HepG2 (cell line): Measurements from ENCODE around the gene CD300LG. TPM values are rescaled to one million over a fixed set of nuclear protein-coding genes. Genes with fewer than 3 reads are reported as not detected.
A peak's percentile ranks its signal among the peaks of the same experiment; 100 is the strongest.

Source experiments
- ATAC-seq: fragments of 200-7000 bp; cut with Tn5 transposase; 3 replicates; pipeline ENCODE4 v1.9.1; 2020; ENCODE audit warnings: mild to moderate bottlenecking, moderate library complexity
- BruUV-seq: library from RNA; stranded (reverse); fragments of 400-500 nt; replicated peaks from 2 replicates; lab custom pipeline; 2021; lab: Mats Ljungman, UMichigan
- CTCF ChIA-PET: fragments of 300-600 bp; formaldehyde crosslinking; extraction: SDS; loops from one replicate; lab custom pipeline; 2021; ENCODE audit warnings: low total read pairs, inconsistent platforms, low intra/inter-chr PET ratio; lab: Yijun Ruan, JAX
- POLR2A ChIA-PET: fragments of 350-600 bp; sonication (Branson Sonifier 250); formaldehyde crosslinking; loops from one replicate; lab custom pipeline; 2020; ENCODE audit warnings: antibody characterized with exemption, inconsistent platforms; lab: Yijun Ruan, JAX
- DNase-seq: peaks from one replicate; pipeline ENCODE4 v3.0.0-alpha.2; 2015; ENCODE audit warnings: low spot score
- FAIRE-seq: peaks from 3 replicates; lab custom pipeline; 2011; peaks lifted over from hg19 to GRCh38; lab: Jason Lieb, UNC
- H2AFZ ChIP-seq: one replicate; pipeline ENCODE4 v1.6.1; 2011; ENCODE audit warnings: low read length, inconsistent platforms
- H3K27ac ChIP-seq: fragments of 300-600 bp; 3 replicates; pipeline ENCODE4 v1.8.0; 2011; ENCODE audit warnings: mixed run types, mild to moderate bottlenecking, mixed read lengths, low read length, inconsistent platforms; ENCODE audit not compliant: insufficient read depth; ENCODE audit errors: extremely low read length
- H3K27me3 ChIP-seq, 2 experiments: fragments of 200-600 bp in 1 of 2; 2 replicates in 1 of 2; 3 replicates in 1 of 2; pipeline versions ENCODE4 v1.6.0 to v1.8.0; 2011; ENCODE audit warnings: low read length in 2 of 2, mild to moderate bottlenecking in 2 of 2, moderate library complexity in 2 of 2, inconsistent platforms in 1 of 2; ENCODE audit not compliant: insufficient read depth in 2 of 2, control insufficient read depth in 1 of 2
- H3K36me3 ChIP-seq, 2 experiments: fragments of 200-600 bp in 1 of 2; replicated peaks in 1 of 2; 2 replicates in 1 of 2; 3 replicates in 1 of 2; pipeline versions ENCODE4 v1.5.1 to v1.8.0; 2011; ENCODE audit warnings: low read length in 2 of 2, inconsistent platforms in 1 of 2; ENCODE audit not compliant: insufficient read depth in 2 of 2, control insufficient read depth in 1 of 2
- H3K4me1 ChIP-seq: 2 replicates; pipeline ENCODE4 v1.5.1; 2012; ENCODE audit warnings: low read length, inconsistent platforms; ENCODE audit not compliant: insufficient read depth
- H3K4me2 ChIP-seq: 2 replicates; pipeline ENCODE4 v1.6.0; 2011; ENCODE audit warnings: low read depth, low read length, inconsistent platforms
- H3K4me3 ChIP-seq, 3 experiments: fragments of 200-600 bp in 1 of 3; sonication (generic), shearing (Covaris generic) in 1 of 3; replicated peaks in 1 of 3; 2 replicates each; pipeline ENCODE4 v1.5.1; 2011 to 2016; ENCODE audit warnings: low read length in 3 of 3, inconsistent platforms in 2 of 3, low read depth in 2 of 3, mild to moderate bottlenecking in 2 of 3, control low read depth in 1 of 3, mixed read lengths in 1 of 3; ENCODE audit not compliant: insufficient read depth in 1 of 3
- H3K79me2 ChIP-seq: one replicate; pipeline ENCODE4 v1.6.1; 2011; ENCODE audit warnings: low read length, inconsistent platforms; ENCODE audit not compliant: insufficient read depth
- H3K9ac ChIP-seq: 2 replicates; pipeline ENCODE4 v1.6.0; 2011; ENCODE audit warnings: mild to moderate bottlenecking, low read depth, low read length, inconsistent platforms; ENCODE audit not compliant: insufficient read depth
- H3K9me3 ChIP-seq: 2 replicates; pipeline ENCODE4 v1.5.1; 2012; ENCODE audit warnings: mild to moderate bottlenecking, low read length
- H4K20me1 ChIP-seq: 2 replicates; pipeline ENCODE4 v1.6.0; 2011; ENCODE audit warnings: inconsistent platforms, mild to moderate bottlenecking, low read length, moderate library complexity; ENCODE audit not compliant: insufficient read depth
- AGO1 ChIP-seq: fragments of 200-400 bp; formaldehyde crosslinking; IDR thresholded peaks from 2 replicates; pipeline ENCODE4 v1.6.1; 2017; ENCODE audit warnings: mild to moderate bottlenecking, low read depth, low read length, moderate library complexity; ENCODE audit not compliant: poor library complexity, severe bottlenecking
- CHCHD3 ChIP-seq: sonication (generic); formaldehyde crosslinking; IDR thresholded peaks from 2 replicates; pipeline ENCODE4 v1.8.0; 2022; ENCODE audit warnings: mild to moderate bottlenecking, missing genetic modification reagents, moderate library complexity
- E2F5 ChIP-seq: sonication (generic); formaldehyde crosslinking; conservative IDR thresholded peaks from 2 replicates; pipeline ENCODE4 v1.4.0; 2020; ENCODE audit warnings: missing genetic modification reagents
- GFI1 ChIP-seq: sonication (generic); formaldehyde crosslinking; IDR thresholded peaks from 2 replicates; pipeline ENCODE4 v1.5.0; 2020; ENCODE audit warnings: missing genetic modification reagents, mild to moderate bottlenecking, borderline replicate concordance
- MAFF ChIP-seq: IDR thresholded peaks from 2 replicates; pipeline ENCODE4 v1.6.1; 2011; ENCODE audit warnings: low read depth, low read length, improper control_type of control experiment
- SOX13 ChIP-seq, 3 experiments: fragments of 450-650 bp in 1 of 3; sonication (generic) in 1 of 3; formaldehyde crosslinking in 1 of 3; IDR thresholded peaks in 2 of 3; conservative IDR thresholded peaks in 1 of 3; 2 replicates each; pipeline versions ENCODE4 v1.5.0 to v1.6.1; 2016 to 2020; ENCODE audit warnings: antibody characterized with exemption in 1 of 3, mild to moderate bottlenecking in 1 of 3, missing compliant biosample characterization in 1 of 3, missing genetic modification reagents in 1 of 3, moderate library complexity in 1 of 3
- TEAD3 ChIP-seq: optimal IDR thresholded peaks from 2 replicates; pipeline ENCODE3; 2016; ENCODE audit warnings: borderline replicate concordance
- WIZ ChIP-seq: sonication (generic); formaldehyde crosslinking; IDR thresholded peaks from 2 replicates; pipeline ENCODE4 v1.5.1; 2020; ENCODE audit warnings: mild to moderate bottlenecking, missing genetic modification reagents
- ZNF687 ChIP-seq: sonication (generic); formaldehyde crosslinking; IDR thresholded peaks from 2 replicates; pipeline ENCODE4 v1.5.1; 2020; ENCODE audit warnings: mild to moderate bottlenecking, missing genetic modification reagents, moderate library complexity
- ZNF782 ChIP-seq: sonication (generic); formaldehyde crosslinking; IDR thresholded peaks from 2 replicates; pipeline ENCODE4 v1.4.0; 2020; ENCODE audit warnings: missing genetic modification reagents, mild to moderate bottlenecking, borderline replicate concordance
- WGBS: methylation state at CpG from one replicate; pipeline ENCODE4 v1.1.6; 2017; ENCODE audit warnings: low lambda C conversion rate; 5-methylcytosine and 5-hydroxymethylcytosine counted together
- in situ Hi-C: cut with HindIII; loops from 2 replicates; pipeline ENCODE4 v1.10.0; 2017; ENCODE audit warnings: low pct_unique_long_range_greater_than_20kb; ENCODE audit not compliant: extremely low pct_ligation_motif_present
- intact Hi-C: fragments of 100-400 bp; cut with micrococcal nuclease; formaldehyde crosslinking; loops from one replicate; pipeline ENCODE4 v1.10.0; 2022; ENCODE audit not compliant: unreplicated experiment
- polyA plus RNA-seq, 8 experiments: library from polyadenylated mRNA; depleted of rRNA in 3 of 8; stranded (reverse) in 7 of 8; unstranded in 1 of 8; fragments of >200 nt; fragmentation: Illumina TruSeq in 4 of 8; extraction: Trizol in 4 of 8; gene quantifications; 2 replicates each; pipeline versions ENCODE4 v1.2.1 to v1.2.3, GENCODE V29; 2011 to 2016; ENCODE audit warnings: low read depth in 4 of 8, missing spikeins in 1 of 8, mixed read lengths in 1 of 8; ENCODE audit not compliant: insufficient read depth in 1 of 8
- total RNA-seq, 5 experiments: library from RNA; depleted of rRNA; stranded (reverse); fragments of >200 nt; fragmentation: Illumina TruSeq; extraction: Trizol; gene quantifications; 2 replicates each; pipeline ENCODE4 v1.2.3, GENCODE V29; 2016; ENCODE audit warnings: low read depth in 1 of 5
- TF ChIP-seq, protein P1 (sequence below): sonication (generic); formaldehyde crosslinking; IDR thresholded peaks from 2 replicates; pipeline ENCODE4 v1.4.0; 2020; ENCODE audit warnings: missing genetic modification reagents, low read depth, mild to moderate bottlenecking, borderline replicate concordance
- TF ChIP-seq, protein P2 (sequence below): sonication (generic); formaldehyde crosslinking; IDR thresholded peaks from 2 replicates; pipeline ENCODE4 v1.4.0; 2020; ENCODE audit warnings: missing genetic modification reagents
- TF ChIP-seq, protein P3 (sequence below): conservative IDR thresholded peaks from 2 replicates; pipeline ENCODE4 v1.6.1; 2018; ENCODE audit warnings: missing genetic modification reagents

Gene CD300LG
- total and polyA plus RNA-seq, 2 of the 13 experiments (the other 11 are each of a cell fraction or from before 2014, with no cell fraction given), result not detected

DNA sequence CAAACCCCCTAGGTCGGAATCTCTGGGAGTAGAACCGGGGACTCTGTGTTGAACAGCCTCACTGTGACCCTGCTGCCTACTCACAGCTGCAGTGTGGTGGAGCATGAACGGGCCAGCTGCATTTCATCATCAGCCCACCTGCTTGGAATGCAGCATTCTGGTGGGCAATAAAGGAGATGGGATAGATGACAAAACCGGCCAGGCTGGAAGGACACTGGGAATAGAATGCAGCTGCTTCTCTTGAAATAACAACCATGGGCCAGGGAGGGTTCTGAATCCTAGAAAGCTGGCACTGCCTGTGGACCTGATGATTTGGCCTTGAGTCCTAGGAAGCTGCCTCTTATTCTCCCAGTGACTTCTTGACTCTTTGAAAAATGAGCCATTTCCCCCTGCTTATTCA is 43.2 kb upstream of the CD300LG start:
- ATAC-seq (no peak), FAIRE-seq (no peak), DNase-seq (peak; percentile 24)
- intact Hi-C loops, result no loop called here
- in situ Hi-C loops, result no loop called here
- H3K9me3 ChIP-seq, result no peaks in the 10 kb centered on the region
- CTCF ChIA-PET, result no interaction called here
- H4K20me1 ChIP-seq, result no peaks in the 10 kb centered on the region
- H3K27me3 ChIP-seq, result 0 out of 5 replicates have a peak, but pooled peaks cover 0 to 10% of the 10 kb centered on the region in 2 experiments
- no peak overlapping the region for H3K9ac ChIP-seq
- peaks cover 41% of the 10 kb centered on the region for H3K4me1 ChIP-seq
- 19% methylated on average over 4 of the region's 4 CpGs for WGBS
- H3K36me3 ChIP-seq, result no peaks in the 10 kb centered on the region
- H3K4me3 ChIP-seq, result no peak overlapping the region
- POLR2A ChIA-PET, result interaction anchor here (0.9 kb wide), 1 partner anchor 25 kb away, joined by 4 read pairs; the partner anchor contains the start of gene DUSP3
- H3K4me2 ChIP-seq, result no peak overlapping the region
- no peaks in the 10 kb centered on the region for H3K79me2 ChIP-seq
- no peak overlapping the region for H3K27ac ChIP-seq
- no TSS peak for BruUV-seq
- TF ChIP-seq MAFF, result no peak
- TF ChIP-seq E2F5, result no peak
- no peak for TF ChIP-seq CHCHD3 (CRISPR knock-in tag)
- TF ChIP-seq, protein P1, sequence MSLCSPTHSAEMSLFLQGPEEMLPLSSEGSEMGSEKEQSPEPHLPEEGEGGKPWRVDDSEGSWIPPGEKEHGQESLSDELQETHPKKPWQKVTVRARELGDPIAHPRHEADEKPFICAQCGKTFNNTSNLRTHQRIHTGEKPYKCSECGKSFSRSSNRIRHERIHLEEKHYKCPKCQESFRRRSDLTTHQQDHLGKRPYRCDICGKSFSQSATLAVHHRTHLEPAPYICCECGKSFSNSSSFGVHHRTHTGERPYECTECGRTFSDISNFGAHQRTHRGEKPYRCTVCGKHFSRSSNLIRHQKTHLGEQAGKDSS, result no peak
- no peak for TF ChIP-seq ZNF782 (CRISPR knock-in tag)
- TF ChIP-seq, protein P2, sequence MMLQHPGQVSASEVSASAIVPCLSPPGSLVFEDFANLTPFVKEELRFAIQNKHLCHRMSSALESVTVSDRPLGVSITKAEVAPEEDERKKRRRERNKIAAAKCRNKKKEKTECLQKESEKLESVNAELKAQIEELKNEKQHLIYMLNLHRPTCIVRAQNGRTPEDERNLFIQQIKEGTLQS (CRISPR knock-in tag), result 0 out of 2 replicates have a peak, but pooled peaks have one; percentile 15
- TF ChIP-seq, protein P3, sequence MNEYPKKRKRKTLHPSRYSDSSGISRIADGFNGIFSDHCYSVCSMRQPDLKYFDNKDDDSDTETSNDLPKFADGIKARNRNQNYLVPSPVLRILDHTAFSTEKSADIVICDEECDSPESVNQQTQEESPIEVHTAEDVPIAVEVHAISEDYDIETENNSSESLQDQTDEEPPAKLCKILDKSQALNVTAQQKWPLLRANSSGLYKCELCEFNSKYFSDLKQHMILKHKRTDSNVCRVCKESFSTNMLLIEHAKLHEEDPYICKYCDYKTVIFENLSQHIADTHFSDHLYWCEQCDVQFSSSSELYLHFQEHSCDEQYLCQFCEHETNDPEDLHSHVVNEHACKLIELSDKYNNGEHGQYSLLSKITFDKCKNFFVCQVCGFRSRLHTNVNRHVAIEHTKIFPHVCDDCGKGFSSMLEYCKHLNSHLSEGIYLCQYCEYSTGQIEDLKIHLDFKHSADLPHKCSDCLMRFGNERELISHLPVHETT (CRISPR knock-in tag), result no peak
- no peak for TF ChIP-seq AGO1
- TF ChIP-seq WIZ, result no peak
- TF ChIP-seq TEAD3 (CRISPR knock-in tag), result peak; percentile 30
- TF ChIP-seq ZNF687 (CRISPR knock-in tag), result no peak
- no peak for TF ChIP-seq SOX13 (IDR thresholded peaks at IDR 0.05)
- no peak for TF ChIP-seq SOX13 (CRISPR knock-in tag; conservative IDR thresholded peaks at IDR 0.05 in 1 of 2, IDR thresholded peaks at IDR 0.05 in 1 of 2)
- 0 out of 2 replicates have a peak, but pooled peaks have one; percentile 35 for TF ChIP-seq GFI1 (CRISPR knock-in tag)
- no peak overlapping the region for H2AFZ ChIP-seq
